NCI-H2171 (cell line): Measurements from ENCODE around the gene FAM234B.

ENCODE experiments used
- DNase-seq: peaks from one replicate; lab custom pipeline; 2025; lab: John Stamatoyannopoulos, UW

The FAM234B gene

GRCh38 chr12:13119826-13120225 lies 75.6 kb downstream of the FAM234B start:
- no peak for DNase-seq

DNA sequence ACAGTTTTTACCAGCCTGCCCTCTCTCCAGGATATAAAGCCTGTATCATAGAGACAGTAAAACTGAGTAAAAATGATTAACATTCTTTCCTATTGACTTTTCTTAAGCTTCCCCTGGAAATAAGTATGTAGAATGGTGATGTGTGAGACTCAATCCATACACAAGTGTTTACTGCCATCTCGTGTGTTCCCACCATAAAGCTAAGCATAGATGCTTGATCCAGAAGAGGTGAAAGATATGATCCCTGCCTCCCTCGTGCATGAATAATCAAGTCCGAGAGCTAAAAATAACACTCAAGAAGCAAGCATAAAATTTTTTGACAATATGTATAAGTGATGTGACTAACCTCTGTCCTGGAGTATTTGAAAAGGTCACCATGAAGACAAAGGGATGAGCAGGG lies 76.2 kb downstream of the FAM234B start:
- DNase-seq: no peak

- DNase-seq: no peak
Measured at GRCh38 chr12:13121568-13121967, 77.4 kb downstream of the FAM234B start.

GRCh38 chr12:13124656-13125505 lies 80.7 kb downstream of the FAM234B start:
- DNase-seq: no peak

GRCh38 chr12:13125996-13126395 lies 81.8 kb downstream of the FAM234B start:
- no peak for DNase-seq

DNA sequence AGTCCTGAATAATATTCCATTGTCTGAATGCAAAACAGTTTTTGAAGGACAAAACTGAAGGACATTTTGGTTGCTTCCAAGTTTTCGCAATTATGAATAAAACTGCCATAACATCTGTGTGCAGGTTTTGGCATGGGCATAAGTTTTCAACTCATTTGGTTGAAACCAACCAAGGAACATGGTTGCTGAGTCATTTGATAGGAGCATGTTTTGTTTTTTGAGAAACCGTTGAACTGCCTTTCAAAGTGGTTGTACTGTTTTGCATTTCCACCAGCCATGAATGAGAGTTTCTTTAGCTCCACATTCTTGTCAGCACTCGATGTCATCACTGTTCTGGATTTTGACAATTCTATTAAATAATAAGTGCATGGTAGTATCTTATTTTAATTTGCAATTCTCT lies 82.3 kb downstream of the FAM234B start:
- DNase-seq: no peak

GRCh38 chr12:13127444-13127843 lies 83.3 kb downstream of the FAM234B start:
- no peak for DNase-seq

GRCh38 chr12:13128291-13128965 lies 84.2 kb downstream of the FAM234B start:
- no peak for DNase-seq

- no peak for DNase-seq
Measured at GRCh38 chr12:13130981-13131380, 86.8 kb downstream of the FAM234B start.
